Fibroblast of mammary gland (primary cell): ENCODE results near the gene ALOX5.

Experiments
- DNase-seq: peaks from one replicate; pipeline ENCODE4 v3.0.0-alpha.2; 2010; ENCODE audit warnings: low read depth
- H3K4me3 ChIP-seq: 2 replicates; pipeline ENCODE4 v1.5.1; 2011; ENCODE audit warnings: low read depth, mild to moderate bottlenecking, low read length, moderate library complexity; ENCODE audit not compliant: control insufficient read depth
- TF ChIP-seq, protein P1 (sequence below): conservative IDR thresholded peaks from 2 replicates; pipeline ENCODE4 v1.5.1; 2011; ENCODE audit warnings: low read depth, low read length, inconsistent platforms; ENCODE audit not compliant: control insufficient read depth, insufficient read depth

Gene ALOX5

DNA sequence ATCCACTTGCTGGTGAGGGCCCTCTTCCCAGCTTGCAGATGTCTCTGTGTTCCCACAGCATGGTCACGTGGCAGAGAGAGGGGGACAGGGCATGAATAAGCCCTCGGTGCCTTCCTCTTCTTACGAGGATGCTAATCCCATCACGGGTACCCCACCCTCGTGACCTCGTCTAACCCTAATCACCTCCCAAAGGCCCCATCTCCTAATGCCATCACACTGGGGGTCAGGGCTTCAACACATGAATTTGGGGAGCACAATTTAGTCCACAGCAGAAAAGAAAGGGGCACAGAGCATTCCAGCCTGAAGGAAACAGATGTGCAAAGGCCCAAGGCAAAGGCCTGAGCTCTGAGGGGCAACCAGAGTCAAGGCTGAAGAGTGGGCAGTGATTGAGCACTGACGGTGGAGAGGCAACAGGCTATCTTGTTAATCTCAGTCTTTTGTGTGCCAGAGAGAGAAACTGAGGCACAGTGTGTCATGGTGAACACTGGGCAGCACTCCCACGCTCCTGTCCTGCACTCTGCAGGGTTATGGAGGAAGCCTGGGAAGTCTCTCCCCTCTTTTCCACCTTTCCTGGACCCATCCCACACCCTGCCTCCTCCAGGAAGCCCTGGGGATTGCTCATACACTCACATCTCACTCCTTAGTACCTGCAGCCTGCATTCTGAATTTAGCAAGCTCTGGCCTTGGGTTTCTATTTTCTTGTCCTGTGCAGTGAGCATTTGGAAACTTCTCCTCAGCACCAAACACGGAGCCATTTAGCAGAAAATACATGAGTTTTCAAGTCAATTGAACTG, 49.0 kb downstream of the ALOX5 start:
- no peak overlapping the region for H3K4me3 ChIP-seq
- no peak for DNase-seq
- TF ChIP-seq, protein P1, sequence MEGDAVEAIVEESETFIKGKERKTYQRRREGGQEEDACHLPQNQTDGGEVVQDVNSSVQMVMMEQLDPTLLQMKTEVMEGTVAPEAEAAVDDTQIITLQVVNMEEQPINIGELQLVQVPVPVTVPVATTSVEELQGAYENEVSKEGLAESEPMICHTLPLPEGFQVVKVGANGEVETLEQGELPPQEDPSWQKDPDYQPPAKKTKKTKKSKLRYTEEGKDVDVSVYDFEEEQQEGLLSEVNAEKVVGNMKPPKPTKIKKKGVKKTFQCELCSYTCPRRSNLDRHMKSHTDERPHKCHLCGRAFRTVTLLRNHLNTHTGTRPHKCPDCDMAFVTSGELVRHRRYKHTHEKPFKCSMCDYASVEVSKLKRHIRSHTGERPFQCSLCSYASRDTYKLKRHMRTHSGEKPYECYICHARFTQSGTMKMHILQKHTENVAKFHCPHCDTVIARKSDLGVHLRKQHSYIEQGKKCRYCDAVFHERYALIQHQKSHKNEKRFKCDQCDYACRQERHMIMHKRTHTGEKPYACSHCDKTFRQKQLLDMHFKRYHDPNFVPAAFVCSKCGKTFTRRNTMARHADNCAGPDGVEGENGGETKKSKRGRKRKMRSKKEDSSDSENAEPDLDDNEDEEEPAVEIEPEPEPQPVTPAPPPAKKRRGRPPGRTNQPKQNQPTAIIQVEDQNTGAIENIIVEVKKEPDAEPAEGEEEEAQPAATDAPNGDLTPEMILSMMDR, result no peak

GRCh38 chr10:45423976-45424499, 50.0 kb downstream of the ALOX5 start:
- no peak overlapping the region for H3K4me3 ChIP-seq
- TF ChIP-seq, protein P1, result no peak
- no peak for DNase-seq

- no peak for DNase-seq
- no peak overlapping the region for H3K4me3 ChIP-seq
- TF ChIP-seq, protein P1, result no peak
Observed at GRCh38 chr10:45424668-45425404, 50.8 kb downstream of the ALOX5 start.

DNA sequence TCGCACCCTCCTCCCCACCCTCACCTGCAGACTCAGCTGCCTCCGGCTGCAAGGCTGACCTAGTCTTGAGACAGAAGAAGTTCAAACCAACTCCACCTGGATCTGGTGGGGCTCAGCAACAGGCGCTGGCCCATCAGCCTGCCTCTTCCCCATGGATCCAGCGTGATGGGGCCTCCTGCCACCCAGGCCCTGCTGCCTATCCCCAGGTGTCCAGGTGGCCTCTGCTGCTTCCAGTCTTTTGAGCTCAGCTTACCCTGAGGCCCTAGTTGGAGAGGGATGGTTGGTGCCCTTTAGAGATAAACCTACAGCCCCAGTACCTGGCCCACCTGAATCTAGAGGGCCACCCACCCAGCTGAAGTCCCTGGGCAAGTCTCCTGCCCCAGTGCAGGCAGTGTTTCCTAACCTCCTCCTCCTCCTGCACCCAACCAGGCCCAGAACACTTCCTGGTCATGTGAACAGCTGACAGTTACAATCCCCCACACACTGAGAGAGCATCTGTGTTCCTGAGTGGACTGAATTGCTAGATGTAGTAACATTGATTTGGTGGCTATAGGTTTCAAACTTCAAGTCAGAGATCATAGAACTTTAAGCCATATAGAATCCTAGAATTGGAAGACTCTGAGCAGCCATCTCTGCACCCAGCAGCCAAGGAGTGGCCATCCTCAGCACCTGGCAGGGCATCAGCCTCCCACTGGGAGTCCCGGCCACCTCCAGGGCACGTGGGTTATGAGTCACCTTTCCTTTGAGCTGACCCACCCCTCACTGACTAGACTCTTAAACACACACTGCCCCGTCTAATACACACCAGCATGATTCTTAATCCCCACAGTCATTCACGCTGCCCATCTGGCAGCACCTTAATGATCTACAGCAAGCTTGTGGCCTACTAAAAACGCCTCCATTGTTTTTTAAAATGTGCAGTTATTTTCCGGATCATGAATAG, 51.9 kb downstream of the ALOX5 start:
- TF ChIP-seq, protein P1, result no peak
- DNase-seq, result peak; percentile 3
- no peak overlapping the region for H3K4me3 ChIP-seq

GRCh38 chr10:45427262-45427969, 53.4 kb downstream of the ALOX5 start:
- TF ChIP-seq, protein P1, result no peak
- H3K4me3 ChIP-seq, result no peak overlapping the region
- no peak for DNase-seq
